ENCODE results near the gene PSMD3.
"Not testable (repeated sequence)": the region's sequence is repeated elsewhere in the genome, so short reads cannot be mapped to it uniquely, and the experiment has no call there.

PSMD3 gene

GRCh38 chr17:39995438-39995837 lies 14.8 kb downstream of the PSMD3 start:
- no peak for DNase-seq (ENCODE audit: low read depth in 2 of 3, low spot score in 1 of 3)

- no peak for DNase-seq (ENCODE audit: low read depth in 2 of 3, low spot score in 1 of 3)
These were observed 15.6 kb downstream of the PSMD3 start for GRCh38 chr17:39996162-39996561.

GRCh38 chr17:39996800-39997199 lies 16.2 kb downstream of the PSMD3 start:
- DNase-seq (ENCODE audit: low read depth in 2 of 3, low spot score in 1 of 3) = no peak

GRCh38 chr17:39997543-39997942 lies 16.9 kb downstream of the PSMD3 start:
- no peak for DNase-seq (ENCODE audit: low read depth in 2 of 3, low spot score in 1 of 3)

- DNase-seq (ENCODE audit: low read depth in 2 of 3, low spot score in 1 of 3) = no peak
These were observed 18.5 kb downstream of the PSMD3 start for GRCh38 chr17:39999067-39999466.

GRCh38 chr17:40000161-40000560 lies 19.6 kb downstream of the PSMD3 start:
- DNase-seq (ENCODE audit: low read depth in 2 of 3, low spot score in 1 of 3) = no peak

GRCh38 chr17:40001335-40001734 lies 20.7 kb downstream of the PSMD3 start:
- not testable (repeated sequence) for DNase-seq (ENCODE audit: low read depth in 2 of 3, low spot score in 1 of 3)

- no peak for DNase-seq (ENCODE audit: low read depth in 2 of 3, low spot score in 1 of 3)
These were observed 23.5 kb downstream of the PSMD3 start for GRCh38 chr17:40004072-40004471.

- no peak for DNase-seq (ENCODE audit: low read depth in 2 of 3, low spot score in 1 of 3)
These were observed 24.1 kb downstream of the PSMD3 start for GRCh38 chr17:40004712-40005111.

GRCh38 chr17:40005520-40005919 lies 24.9 kb downstream of the PSMD3 start:
- no peak for DNase-seq (ENCODE audit: low read depth in 2 of 3, low spot score in 1 of 3)

GRCh38 chr17:40010946-40011500 lies 30.4 kb downstream of the PSMD3 start:
- DNase-seq (ENCODE audit: low read depth in 2 of 3, low spot score in 1 of 3) = not testable (repeated sequence)

GRCh38 chr17:40012017-40012647 lies 31.5 kb downstream of the PSMD3 start:
- DNase-seq (ENCODE audit: low read depth in 2 of 3, low spot score in 1 of 3) = not testable (repeated sequence)

GRCh38 chr17:40014375-40014980 lies 33.9 kb downstream of the PSMD3 start:
- DNase-seq (ENCODE audit: low read depth in 2 of 3, low spot score in 1 of 3) = no peak

GRCh38 chr17:40015005-40015997 lies 34.7 kb downstream of the PSMD3 start, which contains the start of gene CSF3:
Gene CSF3 (plus strand): TSS chr17:40015440. CDS start chr17:40015475, 35 bp downstream.
- no peak for DNase-seq (ENCODE audit: low read depth in 2 of 3, low spot score in 1 of 3)

- no peak for DNase-seq (ENCODE audit: low read depth in 2 of 3, low spot score in 1 of 3)
These were observed 35.7 kb downstream of the PSMD3 start for GRCh38 chr17:40015998-40016985.

GRCh38 chr17:40017422-40018080 lies 36.9 kb downstream of the PSMD3 start:
- no peak for DNase-seq (ENCODE audit: low read depth in 2 of 3, low spot score in 1 of 3)

- DNase-seq (ENCODE audit: low read depth in 2 of 3, low spot score in 1 of 3) = no peak
These were observed 37.9 kb downstream of the PSMD3 start for GRCh38 chr17:40018211-40019121.

GRCh38 chr17:40019140-40019991 lies 38.8 kb downstream of the PSMD3 start:
- no peak for DNase-seq (ENCODE audit: low read depth in 2 of 3, low spot score in 1 of 3)

Data from stimulated activated CD4-positive, alpha-beta T cell treated with anti-CD3 and anti-CD28 coated beads, Interleukin-12 subunit alpha, Interleukin-12 subunit beta, amount 100 ng/mL, for 48 hours (primary cell).